RWPE2 (cell line): ENCODE data around the gene TMEM203.

Source experiments
- ATAC-seq: fragments of 200-7000 bp; cut with Tn5 transposase; 3 replicates; pipeline ENCODE4 v1.9.1; 2021; ENCODE audit warnings: low read depth
- DNase-seq: peaks from one replicate; pipeline ENCODE4 v3.0.0-alpha.2; 2020; ENCODE audit warnings: low spot score
- H3K27ac ChIP-seq: fragments of 450-650 bp; 2 replicates; pipeline ENCODE4 v1.5.1; 2017; ENCODE audit warnings: mild to moderate bottlenecking; ENCODE audit not compliant: poor library complexity, severe bottlenecking
- H3K27me3 ChIP-seq: fragments of 250-450 bp; sonication (Bioruptor Pico); 2 replicates; pipeline ENCODE4 v1.5.1; 2021; ENCODE audit warnings: mild to moderate bottlenecking, moderate library complexity; ENCODE audit not compliant: insufficient read depth, poor library complexity, severe bottlenecking
- H3K36me3 ChIP-seq: fragments of 250-450 bp; sonication (Bioruptor Pico); 2 replicates; pipeline ENCODE4 v1.5.1; 2020; ENCODE audit warnings: low read depth, mild to moderate bottlenecking, moderate library complexity
- H3K4me1 ChIP-seq: fragments of 250-450 bp; sonication (Bioruptor Pico); 2 replicates; pipeline ENCODE4 v1.5.1; 2021; ENCODE audit warnings: mild to moderate bottlenecking, moderate library complexity; ENCODE audit not compliant: insufficient read depth, poor library complexity, severe bottlenecking
- H3K4me3 ChIP-seq: fragments of 250-450 bp; sonication (Bioruptor Pico); 2 replicates; pipeline ENCODE4 v1.5.1; 2021; ENCODE audit warnings: mild to moderate bottlenecking, moderate library complexity; ENCODE audit not compliant: severe bottlenecking
- H3K9me3 ChIP-seq: fragments of 250-450 bp; sonication (Bioruptor Pico); 2 replicates; pipeline ENCODE4 v1.5.1; 2021; ENCODE audit warnings: mild to moderate bottlenecking, moderate library complexity; ENCODE audit not compliant: severe bottlenecking
- CTCF ChIP-seq: fragments of 450-650 bp; IDR thresholded peaks from one replicate; pipeline ENCODE4 v1.5.1; 2017; ENCODE audit warnings: mild to moderate bottlenecking, moderate library complexity; ENCODE audit not compliant: poor library complexity, severe bottlenecking

Gene TMEM203

GRCh38 chr9:137251490-137252268, 46.2 kb upstream of the TMEM203 start:
- ATAC-seq (no peak), DNase-seq (no peak)
- Histone ChIP-seq H3K4me3 (no peak overlapping the region), H3K36me3 (peaks cover 7% of the 10 kb centered on the region), H3K9me3 (no peaks in the 10 kb centered on the region), H3K4me1 (peaks cover 7% of the 10 kb centered on the region), H3K27me3 (no peaks in the 10 kb centered on the region), H3K27ac (no peak overlapping the region)
- TF ChIP-seq CTCF: no peak

DNA sequence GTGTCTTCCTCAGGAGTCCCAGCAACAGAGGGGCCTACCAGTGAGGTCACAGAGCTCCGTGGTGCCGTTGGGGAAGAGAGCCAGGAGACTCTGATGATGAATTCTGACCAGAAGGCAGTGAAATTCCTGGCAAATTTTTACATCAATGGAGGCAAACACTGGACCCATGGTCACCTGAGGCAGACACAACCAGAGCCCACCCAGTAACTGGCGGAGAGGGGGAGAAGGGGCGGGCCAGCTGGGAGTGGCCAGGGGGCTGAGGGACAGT, 45.7 kb upstream of the TMEM203 start, which contains the start of gene STPG3:
Gene STPG3, plus strand, starts transcription at position 93 of the 268 bp plus-strand sequence. Its CDS starts 1 bp downstream, at position 94.
- H3K36me3 ChIP-seq: peaks cover 2% of the 10 kb centered on the region
- no peak within 1 kb of the TSS for H3K27ac ChIP-seq
- ATAC-seq (no peak), DNase-seq (no peak)
- no peaks in the 10 kb centered on the region for H3K9me3 ChIP-seq
- TF ChIP-seq CTCF: no peak
- no peaks in the 10 kb centered on the region for H3K27me3 ChIP-seq
- H3K4me3 ChIP-seq: no peak within 1 kb of the TSS
- H3K4me1 ChIP-seq: peaks cover 3% of the 10 kb centered on the region

GRCh38 chr9:137250329-137251193, 45.1 kb upstream of the TMEM203 start:
- DNase-seq (no peak), ATAC-seq (no peak)
- H3K36me3 ChIP-seq: no peaks in the 10 kb centered on the region
- H3K9me3 ChIP-seq: no peaks in the 10 kb centered on the region
- no peak for TF ChIP-seq CTCF
- no peak overlapping the region for H3K27ac ChIP-seq
- H3K27me3 ChIP-seq: no peaks in the 10 kb centered on the region
- no peak overlapping the region for H3K4me3 ChIP-seq
- peaks cover 2% of the 10 kb centered on the region for H3K4me1 ChIP-seq

DNA sequence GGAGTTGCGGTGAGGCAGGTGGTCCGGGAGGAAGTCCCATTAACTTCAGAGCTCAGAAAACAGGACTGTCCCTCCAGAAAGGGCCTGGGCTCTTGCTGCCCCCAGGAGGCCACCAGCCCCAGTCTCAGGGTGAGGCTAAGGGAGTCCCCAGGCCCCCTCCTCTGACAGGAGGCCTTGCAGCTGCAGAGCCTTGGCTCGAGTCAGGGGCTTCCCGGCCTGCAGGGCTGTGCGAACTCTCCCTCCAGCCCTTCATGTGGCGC, 42.4 kb upstream of the TMEM203 start:
- H3K4me3 ChIP-seq: no peak overlapping the region
- no peak for TF ChIP-seq CTCF
- peaks cover 3% of the 10 kb centered on the region for H3K4me1 ChIP-seq
- no peaks in the 10 kb centered on the region for H3K27me3 ChIP-seq
- H3K36me3 ChIP-seq: peaks cover 11% of the 10 kb centered on the region
- no peak overlapping the region for H3K27ac ChIP-seq
- DNase-seq: no peak
- H3K9me3 ChIP-seq: no peaks in the 10 kb centered on the region
- ATAC-seq: no peak
